ENCODE measurements around the gene PPFIA1.

DNA sequence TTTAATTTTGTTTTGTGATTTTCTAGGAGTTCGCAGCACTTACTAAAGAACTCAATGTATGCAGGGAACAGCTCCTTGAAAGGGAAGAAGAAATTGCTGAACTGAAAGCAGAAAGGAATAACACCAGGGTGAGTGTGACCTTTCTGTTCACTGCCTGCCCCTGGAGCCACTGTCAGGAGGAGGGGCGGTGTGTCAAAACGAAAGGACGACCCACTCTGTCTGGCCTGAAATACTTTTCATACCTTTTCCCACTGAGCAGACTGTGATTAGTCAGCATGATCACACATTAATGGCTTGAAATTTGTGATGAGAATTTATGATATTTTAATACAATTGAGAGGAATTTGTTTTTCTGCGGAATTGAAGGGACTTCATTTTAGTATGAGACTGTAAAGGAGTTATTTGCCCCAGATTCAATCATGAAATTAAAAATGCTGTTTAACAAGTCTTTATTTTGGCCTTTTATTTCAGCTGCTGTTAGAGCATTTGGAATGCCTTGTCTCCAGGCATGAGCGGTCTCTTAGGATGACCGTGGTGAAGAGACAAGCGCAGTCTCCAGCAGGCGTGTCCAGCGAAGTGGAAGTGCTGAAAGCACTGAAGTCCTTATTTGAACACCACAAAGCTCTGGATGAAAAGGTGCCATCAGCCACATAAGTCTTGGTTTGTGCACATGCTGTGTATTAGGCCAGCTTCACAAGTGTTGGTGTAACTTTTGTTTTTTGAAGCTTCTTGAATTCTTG is 54.1 kb downstream of the PPFIA1 start:
- TF ChIP-seq, protein P1, sequence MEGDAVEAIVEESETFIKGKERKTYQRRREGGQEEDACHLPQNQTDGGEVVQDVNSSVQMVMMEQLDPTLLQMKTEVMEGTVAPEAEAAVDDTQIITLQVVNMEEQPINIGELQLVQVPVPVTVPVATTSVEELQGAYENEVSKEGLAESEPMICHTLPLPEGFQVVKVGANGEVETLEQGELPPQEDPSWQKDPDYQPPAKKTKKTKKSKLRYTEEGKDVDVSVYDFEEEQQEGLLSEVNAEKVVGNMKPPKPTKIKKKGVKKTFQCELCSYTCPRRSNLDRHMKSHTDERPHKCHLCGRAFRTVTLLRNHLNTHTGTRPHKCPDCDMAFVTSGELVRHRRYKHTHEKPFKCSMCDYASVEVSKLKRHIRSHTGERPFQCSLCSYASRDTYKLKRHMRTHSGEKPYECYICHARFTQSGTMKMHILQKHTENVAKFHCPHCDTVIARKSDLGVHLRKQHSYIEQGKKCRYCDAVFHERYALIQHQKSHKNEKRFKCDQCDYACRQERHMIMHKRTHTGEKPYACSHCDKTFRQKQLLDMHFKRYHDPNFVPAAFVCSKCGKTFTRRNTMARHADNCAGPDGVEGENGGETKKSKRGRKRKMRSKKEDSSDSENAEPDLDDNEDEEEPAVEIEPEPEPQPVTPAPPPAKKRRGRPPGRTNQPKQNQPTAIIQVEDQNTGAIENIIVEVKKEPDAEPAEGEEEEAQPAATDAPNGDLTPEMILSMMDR (conservative IDR thresholded peaks at IDR 0.05) = no peak
- TF ChIP-seq EZH2 (IDR thresholded peaks at IDR 0.05; ENCODE audit: low read depth) = no peak
